ENCODE results near the gene ARCN1.
A peak's percentile ranks its signal among the peaks of the same experiment; 100 is the strongest.

ARCN1 gene

GRCh38 chr11:118633979-118634378, 61.8 kb downstream of the ARCN1 start:
- Histone ChIP-seq H3K4me3 (ENCODE audit: low read depth, low read length) (peak overlapping the region; percentile 34), H3K4me1 (peaks cover 10% of the 10 kb centered on the region), H2AFZ (no peak overlapping the region), H3K27ac (no peak overlapping the region), H3K36me3 (ENCODE audit: control insufficient read depth, insufficient read depth, low read length) (no peaks in the 10 kb centered on the region), H3K9ac (no peak overlapping the region), H3K4me2 (ENCODE audit: low read length) (peak overlapping the region; percentile 61), H3K27me3 (ENCODE audit: control insufficient read depth, insufficient read depth, low read length) (no peaks in the 10 kb centered on the region), H3K79me2 (no peaks in the 10 kb centered on the region), H3K9me3 (ENCODE audit: control insufficient read depth, low read length) (no peaks in the 10 kb centered on the region)
- TF ChIP-seq CTCF (IDR thresholded peaks at IDR 0.05), result no peak

- H2AFZ ChIP-seq, result peak overlapping the region; percentile 57
- no peaks in the 10 kb centered on the region for H3K79me2 ChIP-seq
- peaks cover 10% of the 10 kb centered on the region for H3K4me1 ChIP-seq
- H3K4me3 ChIP-seq (ENCODE audit: low read depth, low read length), result peak overlapping the region; percentile 34
- no peak overlapping the region for H3K9ac ChIP-seq
- no peak for TF ChIP-seq CTCF (IDR thresholded peaks at IDR 0.05)
- H3K4me2 ChIP-seq (ENCODE audit: low read length), result peak overlapping the region; percentile 61
- no peaks in the 10 kb centered on the region for H3K36me3 ChIP-seq (ENCODE audit: control insufficient read depth, insufficient read depth, low read length)
- H3K9me3 ChIP-seq (ENCODE audit: control insufficient read depth, low read length), result no peaks in the 10 kb centered on the region
- no peak overlapping the region for H3K27ac ChIP-seq
- H3K27me3 ChIP-seq (ENCODE audit: control insufficient read depth, insufficient read depth, low read length), result no peaks in the 10 kb centered on the region
Observed at GRCh38 chr11:118634431-118635236, 62.4 kb downstream of the ARCN1 start.

GRCh38 chr11:118635237-118635591, 63.0 kb downstream of the ARCN1 start:
- H3K4me2 ChIP-seq (ENCODE audit: low read length), result peak overlapping the region; percentile 61
- no peaks in the 10 kb centered on the region for H3K9me3 ChIP-seq (ENCODE audit: control insufficient read depth, low read length)
- H3K27me3 ChIP-seq (ENCODE audit: control insufficient read depth, insufficient read depth, low read length), result no peaks in the 10 kb centered on the region
- no peak overlapping the region for H3K9ac ChIP-seq
- H2AFZ ChIP-seq, result peak overlapping the region; percentile 57
- TF ChIP-seq CTCF (IDR thresholded peaks at IDR 0.05), result no peak
- H3K4me3 ChIP-seq (ENCODE audit: low read depth, low read length), result no peak overlapping the region
- no peak overlapping the region for H3K27ac ChIP-seq
- no peaks in the 10 kb centered on the region for H3K79me2 ChIP-seq
- H3K36me3 ChIP-seq (ENCODE audit: control insufficient read depth, insufficient read depth, low read length), result no peaks in the 10 kb centered on the region
- peaks cover 10% of the 10 kb centered on the region for H3K4me1 ChIP-seq

- H3K79me2 ChIP-seq, result no peaks in the 10 kb centered on the region
- peaks cover 10% of the 10 kb centered on the region for H3K4me1 ChIP-seq
- no peak overlapping the region for H3K4me3 ChIP-seq (ENCODE audit: low read depth, low read length)
- TF ChIP-seq CTCF (IDR thresholded peaks at IDR 0.05), result no peak
- H3K27ac ChIP-seq, result no peak overlapping the region
- H3K27me3 ChIP-seq (ENCODE audit: control insufficient read depth, insufficient read depth, low read length), result no peaks in the 10 kb centered on the region
- H3K4me2 ChIP-seq (ENCODE audit: low read length), result no peak overlapping the region
- H3K9ac ChIP-seq, result no peak overlapping the region
- H3K36me3 ChIP-seq (ENCODE audit: control insufficient read depth, insufficient read depth, low read length), result no peaks in the 10 kb centered on the region
- H3K9me3 ChIP-seq (ENCODE audit: control insufficient read depth, low read length), result no peaks in the 10 kb centered on the region
- no peak overlapping the region for H2AFZ ChIP-seq
Observed at GRCh38 chr11:118635642-118636041, 63.4 kb downstream of the ARCN1 start.
